ENCODE measurements around the gene ZC3H7B.
"Not testable (repeated sequence)": the region's sequence is repeated elsewhere in the genome, so short reads cannot be mapped to it uniquely, and the experiment has no call there.

ZC3H7B gene

GRCh38 chr22:41301085-41302020 lies at the start of gene ZC3H7B:
TSS of gene ZC3H7B (plus strand) at chr22:41301525. CDS start at chr22:41320661, 19,136 bp downstream.
- DNase-seq = peak; percentile 90

- no peak for DNase-seq
These were observed 49.0 kb upstream of the ZC3H7B start for GRCh38 chr22:41252365-41252764.

GRCh38 chr22:41254230-41254629 lies 47.1 kb upstream of the ZC3H7B start:
- no peak for DNase-seq

- DNase-seq = no peak
These were observed 44.8 kb upstream of the ZC3H7B start for GRCh38 chr22:41256254-41257253.

- DNase-seq = no peak
These were observed 43.6 kb upstream of the ZC3H7B start for GRCh38 chr22:41257696-41258095.

- not testable (repeated sequence) for DNase-seq
These were observed 41.6 kb upstream of the ZC3H7B start for GRCh38 chr22:41259756-41260155.

GRCh38 chr22:41260871-41261270 lies 40.5 kb upstream of the ZC3H7B start:
- no peak for DNase-seq

- no peak for DNase-seq
These were observed 39.6 kb upstream of the ZC3H7B start for GRCh38 chr22:41261541-41262249.

GRCh38 chr22:41262250-41262765 lies 39.0 kb upstream of the ZC3H7B start:
- DNase-seq = no peak

GRCh38 chr22:41263704-41264103 lies 37.6 kb upstream of the ZC3H7B start:
- DNase-seq = no peak

GRCh38 chr22:41264408-41264941 lies 36.9 kb upstream of the ZC3H7B start:
- no peak for DNase-seq

GRCh38 chr22:41267958-41268357 lies 33.4 kb upstream of the ZC3H7B start:
- no peak for DNase-seq

- DNase-seq = no peak
These were observed 29.5 kb upstream of the ZC3H7B start for GRCh38 chr22:41271787-41272186.

- no peak for DNase-seq
These were observed 28.2 kb upstream of the ZC3H7B start for GRCh38 chr22:41273128-41273527.

- DNase-seq = no peak
These were observed 26.5 kb upstream of the ZC3H7B start for GRCh38 chr22:41274856-41275255.

GRCh38 chr22:41280065-41280464 lies 21.3 kb upstream of the ZC3H7B start:
- no peak for DNase-seq

GRCh38 chr22:41280854-41281253 lies 20.5 kb upstream of the ZC3H7B start:
- no peak for DNase-seq

GRCh38 chr22:41284465-41284864 lies 16.9 kb upstream of the ZC3H7B start:
- DNase-seq = no peak

- peak; percentile 86 for DNase-seq
These were observed 15.9 kb upstream of the ZC3H7B start for GRCh38 chr22:41285441-41285819.

GRCh38 chr22:41285820-41286638 lies 15.3 kb upstream of the ZC3H7B start, which contains the start of gene RANGAP1:
TSS of gene RANGAP1 (minus strand) at chr22:41286187. CDS start at chr22:41281044, 5,143 bp downstream.
- peak; percentile 98 for DNase-seq

GRCh38 chr22:41286639-41287091 lies 14.7 kb upstream of the ZC3H7B start:
- DNase-seq = peak; percentile 70
